ENCODE results near the gene ABLIM2.

ABLIM2 gene

DNA sequence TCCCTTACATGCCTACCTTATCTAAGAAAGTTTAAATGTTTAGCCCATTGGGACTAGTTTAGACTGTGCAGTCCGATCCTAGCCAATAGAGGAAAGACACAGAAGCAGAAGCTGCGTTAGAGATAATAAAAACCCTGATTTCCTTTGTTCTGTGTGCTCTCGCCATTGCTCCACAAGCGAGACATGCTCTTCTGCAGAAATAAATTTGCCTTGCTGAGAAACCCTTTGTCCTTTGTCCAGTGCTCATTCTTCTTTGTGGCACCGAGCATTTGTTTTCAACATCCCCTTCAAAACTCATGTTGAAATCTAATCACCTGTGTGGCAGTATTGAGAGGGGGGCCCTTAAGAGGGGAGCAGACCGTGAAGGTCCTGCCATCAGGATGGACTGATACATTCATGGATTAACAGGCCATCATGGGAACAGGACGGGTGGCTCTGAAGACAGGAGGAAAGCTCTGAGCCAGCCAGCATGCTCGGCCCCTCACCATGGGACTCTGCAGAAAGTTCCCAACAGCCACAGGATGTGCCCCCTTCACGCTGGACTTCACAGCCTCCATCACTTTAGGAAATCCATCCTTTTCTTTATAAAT, 94.5 kb downstream of the ABLIM2 start:
- intact Hi-C loops (cut with DNase I) = no loop called here
- no peak for DNase-seq

GRCh38 chr4:8061573-8061972, 97.0 kb downstream of the ABLIM2 start:
- no peak for DNase-seq
- intact Hi-C loops (cut with DNase I) = no loop called here

DNA sequence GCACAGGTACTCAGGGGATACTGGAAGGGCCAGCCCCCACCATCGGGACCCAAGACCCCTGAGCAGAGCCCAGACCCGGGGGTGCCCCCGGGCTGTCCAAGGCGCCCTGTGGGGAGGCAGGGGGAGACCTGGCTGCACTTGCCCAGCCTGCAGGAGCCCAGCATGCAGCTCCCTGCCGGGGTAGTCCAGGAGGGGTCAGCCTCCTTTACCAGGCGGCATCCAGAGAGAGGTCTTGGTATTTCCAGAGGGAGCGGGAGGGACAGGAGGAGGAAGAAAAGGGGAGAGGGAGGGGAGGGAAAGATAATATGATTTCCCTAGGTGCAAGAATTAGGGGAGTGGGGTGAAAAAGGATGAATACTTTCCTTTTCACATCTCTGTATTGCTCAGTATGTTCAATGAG, 97.5 kb downstream of the ABLIM2 start:
- intact Hi-C loops (cut with DNase I) = no loop called here
- DNase-seq = no peak

DNA sequence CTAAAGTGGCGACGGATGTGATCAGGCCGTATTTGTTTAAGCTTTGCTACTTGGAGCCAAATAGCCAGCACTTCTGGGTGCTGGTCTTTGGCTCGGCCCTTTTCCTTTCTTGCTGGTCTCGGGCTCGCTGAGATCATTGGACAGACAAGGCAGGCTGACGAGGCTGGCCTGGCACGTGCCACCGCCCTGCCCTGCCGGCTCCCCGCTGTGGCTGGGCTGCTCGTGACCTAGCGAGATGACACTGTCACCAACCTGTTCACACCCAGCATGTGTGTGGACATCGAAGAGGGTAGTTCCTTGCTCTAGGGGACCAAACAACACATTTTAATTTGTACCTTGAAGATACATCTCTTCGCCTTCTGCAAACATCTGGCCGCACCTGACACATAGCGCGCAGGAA, 98.0 kb downstream of the ABLIM2 start:
- intact Hi-C loops (cut with DNase I) = no loop called here
- DNase-seq = no peak

GRCh38 chr4:8058031-8058479, 100.6 kb downstream of the ABLIM2 start:
- intact Hi-C loops (cut with DNase I) = no loop called here
- peak in 2 of 10 donors; percentile 38 to 85 for DNase-seq

GRCh38 chr4:8055206-8055605, 103.4 kb downstream of the ABLIM2 start:
- DNase-seq = no peak
- intact Hi-C loops (cut with DNase I) = no loop called here

- no peak for DNase-seq
- intact Hi-C loops (cut with DNase I) = no loop called here
Measured at GRCh38 chr4:8053688-8054449, 104.7 kb downstream of the ABLIM2 start.

- DNase-seq = peak in 1 of 10 donors; percentile 87
- intact Hi-C loops (cut with DNase I) = no loop called here
Measured at GRCh38 chr4:8052160-8052691, 106.4 kb downstream of the ABLIM2 start.

DNA sequence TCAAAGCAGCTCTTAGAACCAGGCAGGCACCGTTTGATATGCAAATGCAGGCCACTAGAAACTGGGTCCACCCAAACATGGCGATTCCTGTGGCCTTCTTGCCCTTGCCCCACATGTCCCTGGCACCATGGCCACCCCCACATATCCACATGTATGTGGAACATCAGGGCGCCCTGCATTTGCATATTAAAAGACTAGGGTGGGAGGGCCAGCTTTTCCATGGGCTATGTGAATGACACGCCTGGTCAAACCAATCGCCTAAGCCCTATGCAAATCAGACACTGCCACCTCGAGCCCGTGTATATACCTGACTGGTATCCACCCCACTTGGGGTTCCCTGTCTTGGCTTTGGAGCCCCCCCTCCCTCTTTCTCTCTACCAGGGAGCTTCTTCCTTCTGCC, 107.0 kb downstream of the ABLIM2 start:
- intact Hi-C loops (cut with DNase I) = no loop called here
- no peak for DNase-seq

GRCh38 chr4:8050555-8051206, 107.9 kb downstream of the ABLIM2 start:
- DNase-seq = peak; percentile 46 to 94 (median 73)
- intact Hi-C loops (cut with DNase I) = no loop called here

DNA sequence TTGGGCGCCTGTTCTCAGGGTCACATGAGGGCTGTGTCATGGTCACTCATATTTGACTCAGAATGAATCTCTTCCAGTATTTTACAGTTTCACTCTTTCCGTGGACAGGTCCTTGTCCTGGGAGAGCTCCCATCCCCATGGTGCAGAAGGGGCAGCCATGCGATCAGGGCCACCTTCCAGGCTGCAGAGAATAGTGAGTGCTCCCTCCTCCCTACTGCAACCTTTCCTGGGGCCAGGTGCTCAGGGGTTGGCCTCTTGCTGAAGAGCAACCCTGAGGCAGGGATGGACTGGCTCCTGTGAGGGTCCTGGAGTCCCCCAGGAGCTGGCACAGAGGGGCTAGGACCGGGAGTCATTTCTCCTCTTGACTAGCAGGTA, 108.4 kb downstream of the ABLIM2 start:
- no peak for DNase-seq
- intact Hi-C loops (cut with DNase I) = no loop called here

- no peak for DNase-seq
- intact Hi-C loops (cut with DNase I) = no loop called here
Measured at GRCh38 chr4:8048856-8049676, 109.5 kb downstream of the ABLIM2 start.

GRCh38 chr4:8047837-8048678, 110.6 kb downstream of the ABLIM2 start:
- intact Hi-C loops (cut with DNase I) = no loop called here
- peak in 2 of 10 donors; percentile 47 to 51 for DNase-seq

DNA sequence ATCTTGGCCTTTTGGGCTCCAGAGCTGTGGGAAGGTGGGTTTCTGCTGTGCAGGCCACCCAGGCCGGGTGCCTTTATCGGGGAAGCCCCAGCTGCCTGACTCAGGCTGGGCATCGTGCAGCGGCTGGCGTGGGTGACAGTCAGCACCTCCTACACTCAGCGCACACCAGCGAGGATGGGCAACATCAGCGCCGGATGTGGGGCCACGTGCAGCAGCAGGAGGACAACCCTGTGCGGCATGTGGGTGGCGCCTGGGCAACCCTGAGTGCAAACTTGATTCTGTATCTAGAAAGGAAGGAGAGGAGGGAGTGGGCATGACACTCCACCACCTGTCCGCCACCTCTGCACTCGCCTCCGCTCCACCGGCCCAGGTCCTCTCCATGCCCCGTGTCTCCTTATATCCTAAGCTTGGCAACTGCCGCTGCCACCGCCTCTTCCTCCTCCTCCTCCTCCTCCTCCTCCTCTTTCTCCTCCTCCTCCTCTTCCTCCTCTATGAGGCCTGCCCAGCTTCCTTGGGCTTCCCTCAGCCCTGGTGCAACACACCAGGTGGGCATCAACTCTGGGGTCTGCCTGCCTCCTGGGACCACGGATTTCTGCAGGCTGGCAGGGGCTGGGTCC, 111.6 kb downstream of the ABLIM2 start:
- peak in 8 of 10 donors; percentile 59 to 96 (median 78) for DNase-seq
- intact Hi-C loops (cut with DNase I) = no loop called here

GRCh38 chr4:8045909-8046308, 112.7 kb downstream of the ABLIM2 start:
- intact Hi-C loops (cut with DNase I) = no loop called here
- DNase-seq = no peak

GRCh38 chr4:8044699-8045098, 113.9 kb downstream of the ABLIM2 start:
- intact Hi-C loops (cut with DNase I) = no loop called here
- no peak for DNase-seq

DNA sequence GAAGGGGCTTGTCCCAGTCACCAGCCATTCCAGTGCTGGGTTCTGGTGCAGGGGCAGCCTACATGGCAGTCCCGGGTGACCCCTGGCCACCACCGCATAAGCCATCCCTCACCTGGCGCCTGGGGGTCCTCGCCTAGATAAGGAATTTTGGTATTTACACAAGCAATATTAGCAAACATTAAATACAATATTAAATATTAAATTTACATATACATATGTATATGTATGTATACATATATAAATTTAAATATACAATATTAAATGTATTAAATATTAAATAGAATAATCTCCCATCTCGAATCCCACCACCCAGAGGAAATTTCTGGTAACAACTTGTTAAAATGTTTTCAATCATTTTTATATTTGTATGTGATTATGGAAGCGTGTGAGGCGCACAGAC, 114.4 kb downstream of the ABLIM2 start:
- intact Hi-C loops (cut with DNase I) = no loop called here
- DNase-seq = no peak

- DNase-seq = no peak
- intact Hi-C loops (cut with DNase I) = no loop called here
Measured at GRCh38 chr4:8043596-8043995, 115.0 kb downstream of the ABLIM2 start.

- no peak for DNase-seq
- intact Hi-C loops (cut with DNase I) = no loop called here
Measured at GRCh38 chr4:8041868-8042267, 116.7 kb downstream of the ABLIM2 start.

Data from posterior cingulate gyrus (tissue), 11 donors.